GM19328 (cell line): Measurements from ENCODE around the gene PEX10.

ENCODE experiments used
- ATAC-seq: cut with Tn5 transposase; IDR thresholded peaks from one replicate; pipeline ENCODE4 v1.9.1; 2021; ENCODE audit warnings: mild to moderate bottlenecking, moderate library complexity; ENCODE audit not compliant: unreplicated experiment

The PEX10 gene

GRCh38 chr1:2406451-2407041 lies 5.8 kb downstream of the PEX10 start:
- ATAC-seq: no peak

GRCh38 chr1:2405588-2406295 lies 6.6 kb downstream of the PEX10 start:
- ATAC-seq: no peak

DNA sequence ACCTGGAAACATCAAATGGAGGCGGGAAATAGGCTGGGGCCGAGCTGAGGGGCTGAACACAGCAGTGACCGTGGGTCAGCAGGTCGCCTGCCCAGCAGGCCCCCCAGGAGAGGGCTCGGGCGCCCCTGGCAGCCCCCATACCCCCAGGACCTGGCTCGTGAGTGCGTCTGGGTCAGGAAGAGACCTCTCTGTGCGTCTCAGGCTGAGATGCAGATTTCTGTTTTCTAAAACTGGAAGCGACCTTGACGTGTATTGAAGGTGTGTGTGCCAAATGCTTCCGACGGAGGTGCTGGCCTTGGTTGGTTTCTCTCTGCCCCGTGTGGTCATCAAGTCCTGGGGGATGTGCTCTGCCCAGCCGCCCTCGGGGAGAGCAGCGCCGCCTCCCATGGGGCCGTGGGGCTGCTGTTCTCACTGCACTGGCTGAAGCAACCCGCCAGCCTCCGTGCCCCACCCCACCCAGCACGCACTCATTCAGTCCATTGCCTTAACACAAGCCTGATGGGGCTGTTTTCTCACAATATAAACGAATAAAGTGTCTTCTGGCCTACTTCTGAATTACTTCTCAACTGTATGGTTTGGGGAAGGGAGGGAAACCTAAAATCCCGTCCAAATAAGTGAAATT lies 7.4 kb downstream of the PEX10 start:
- ATAC-seq: no peak

DNA sequence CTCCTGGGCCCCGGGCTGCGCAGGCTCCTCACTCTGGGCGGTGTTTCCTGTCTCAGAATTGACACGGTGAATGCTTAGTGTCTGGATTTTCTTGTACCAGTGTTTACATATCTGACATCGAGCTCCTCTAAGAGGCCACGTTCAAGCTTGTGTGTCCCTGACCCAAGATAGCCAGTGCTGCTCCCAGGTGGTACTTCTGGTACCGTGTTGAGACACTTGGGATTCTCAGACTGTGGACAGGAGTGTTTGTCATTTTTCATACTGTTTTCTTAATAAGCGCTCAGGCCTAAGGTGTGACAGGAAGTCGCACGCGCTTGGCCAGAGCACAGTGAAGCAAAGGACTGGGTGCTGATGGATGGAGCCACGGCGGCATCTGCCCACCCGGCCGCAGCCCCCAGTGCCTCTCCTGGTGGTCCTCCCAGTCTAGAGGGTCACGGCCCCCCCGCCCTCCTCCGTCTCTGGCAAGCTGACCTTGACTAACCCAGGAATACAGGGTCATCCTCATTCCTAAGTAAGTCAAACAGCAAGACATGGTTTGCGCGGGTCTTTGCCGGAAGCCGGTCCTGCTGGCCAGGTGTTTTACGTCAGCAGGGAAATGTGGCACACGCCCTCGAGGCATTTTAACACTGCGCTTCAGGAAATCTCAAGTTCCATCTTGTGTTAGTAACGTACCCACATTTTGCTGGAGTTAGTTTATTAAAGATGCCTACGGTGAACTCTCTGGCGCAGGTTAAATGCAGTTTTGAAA lies 8.0 kb downstream of the PEX10 start:
- ATAC-seq: no peak

DNA sequence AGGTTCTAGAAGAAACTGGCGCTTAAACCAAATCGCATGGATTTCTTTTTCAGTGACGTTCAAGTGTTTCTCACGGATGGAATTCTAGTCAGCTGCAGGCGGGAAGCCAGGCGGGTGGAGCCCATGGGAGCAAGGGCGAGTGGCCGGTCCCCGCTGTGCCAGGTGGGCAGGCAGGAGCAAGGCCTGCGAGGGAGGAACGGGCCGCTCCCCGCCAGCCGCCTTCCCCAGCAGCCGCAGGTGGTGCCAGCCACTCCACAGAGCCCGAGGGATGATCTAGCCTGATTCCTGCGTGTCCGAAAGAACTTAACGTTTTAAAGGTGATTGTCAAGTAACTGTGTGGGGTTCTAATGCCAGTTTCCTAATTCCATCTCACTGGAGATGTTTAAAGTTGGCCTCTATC lies 9.1 kb downstream of the PEX10 start:
- no peak for ATAC-seq

GRCh38 chr1:2402420-2402819 lies 9.9 kb downstream of the PEX10 start:
- ATAC-seq: no peak

DNA sequence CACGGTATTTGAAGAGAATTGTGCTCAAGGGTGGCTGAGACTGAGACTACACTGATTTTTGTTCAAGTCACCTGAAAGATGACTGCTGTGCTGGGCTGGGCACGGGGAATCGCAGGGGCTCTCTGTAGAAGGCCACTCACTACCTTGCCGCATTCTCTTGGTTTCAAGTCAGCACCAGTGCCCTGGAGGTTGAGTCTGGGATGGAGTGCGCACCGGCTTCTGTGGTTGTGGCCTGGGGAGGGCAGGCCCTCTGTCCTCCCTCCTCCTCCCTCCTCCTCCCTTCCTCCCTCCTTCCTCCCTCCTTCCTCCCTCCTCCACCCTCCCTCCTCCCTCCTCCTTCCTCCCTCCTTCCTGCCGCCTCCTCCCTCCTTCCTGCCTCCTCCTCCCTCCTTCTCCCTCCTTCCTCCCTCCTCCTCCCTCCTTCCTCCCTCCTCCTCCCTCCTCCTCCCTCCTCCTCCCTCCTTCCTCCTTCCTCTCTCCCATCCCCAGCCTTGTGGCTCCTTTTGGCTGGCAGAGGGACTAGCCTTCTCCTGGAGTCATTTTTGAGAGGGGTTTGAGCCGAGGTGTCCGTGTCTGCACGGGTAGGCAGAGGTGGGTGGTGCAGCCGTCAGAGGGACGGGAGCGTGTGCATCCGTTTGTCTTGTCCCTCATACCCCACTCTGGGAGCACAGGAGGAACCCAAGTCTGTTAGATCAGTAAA lies 11.3 kb downstream of the PEX10 start:
- ATAC-seq: no peak

GRCh38 chr1:2400576-2400909 lies 11.8 kb downstream of the PEX10 start:
- no peak for ATAC-seq

GRCh38 chr1:2399890-2400575 lies 12.3 kb downstream of the PEX10 start:
- no peak for ATAC-seq

GRCh38 chr1:2398871-2399270 lies 13.5 kb downstream of the PEX10 start:
- no peak for ATAC-seq

GRCh38 chr1:2397007-2397679 lies 15.2 kb downstream of the PEX10 start:
- ATAC-seq: no peak

- no peak for ATAC-seq
These were observed 15.9 kb downstream of the PEX10 start for GRCh38 chr1:2396476-2396875.

- no peak for ATAC-seq
These were observed 16.3 kb downstream of the PEX10 start for GRCh38 chr1:2396059-2396458.

- no peak for ATAC-seq
These were observed 17.1 kb downstream of the PEX10 start for GRCh38 chr1:2395245-2395644.

DNA sequence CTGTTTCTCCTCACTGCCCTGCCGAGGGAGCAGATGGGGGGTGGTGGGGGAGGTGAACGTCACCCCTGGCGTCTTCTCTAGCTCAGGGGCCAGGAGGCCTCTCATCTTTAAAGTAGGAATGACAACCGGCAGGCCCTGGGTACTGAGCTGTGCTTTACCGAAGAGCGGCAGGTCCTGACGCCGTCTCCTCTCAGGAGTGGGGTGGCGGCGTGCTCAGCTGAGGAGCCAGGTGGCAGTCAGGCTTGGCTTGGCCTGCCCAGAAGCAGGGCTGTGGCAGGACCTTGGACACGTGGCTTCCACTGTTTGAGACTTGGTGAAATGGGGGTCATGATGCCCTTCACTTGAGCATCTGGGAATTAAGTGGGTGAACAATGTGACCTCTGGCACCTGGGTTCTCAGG lies 17.6 kb downstream of the PEX10 start:
- ATAC-seq: no peak

DNA sequence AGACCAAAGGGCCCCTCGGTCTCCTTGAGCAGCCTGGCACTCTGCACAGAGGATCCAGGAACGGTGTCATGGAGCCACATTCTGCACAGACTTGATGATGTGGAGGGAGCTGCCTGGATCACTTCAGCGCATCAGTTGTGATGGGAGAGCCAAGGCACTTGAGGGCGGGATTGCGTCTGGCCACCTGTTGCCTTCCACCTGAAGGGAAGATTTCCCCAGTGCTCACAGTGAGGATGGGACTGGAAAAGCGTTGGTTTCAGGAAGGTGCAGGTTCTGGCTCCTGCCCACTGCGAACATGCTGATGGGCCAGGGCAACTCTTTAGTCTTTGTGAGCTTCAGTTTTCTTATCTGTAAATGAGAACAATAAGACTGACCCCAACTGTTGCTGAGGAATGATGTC lies 18.1 kb downstream of the PEX10 start:
- no peak for ATAC-seq

DNA sequence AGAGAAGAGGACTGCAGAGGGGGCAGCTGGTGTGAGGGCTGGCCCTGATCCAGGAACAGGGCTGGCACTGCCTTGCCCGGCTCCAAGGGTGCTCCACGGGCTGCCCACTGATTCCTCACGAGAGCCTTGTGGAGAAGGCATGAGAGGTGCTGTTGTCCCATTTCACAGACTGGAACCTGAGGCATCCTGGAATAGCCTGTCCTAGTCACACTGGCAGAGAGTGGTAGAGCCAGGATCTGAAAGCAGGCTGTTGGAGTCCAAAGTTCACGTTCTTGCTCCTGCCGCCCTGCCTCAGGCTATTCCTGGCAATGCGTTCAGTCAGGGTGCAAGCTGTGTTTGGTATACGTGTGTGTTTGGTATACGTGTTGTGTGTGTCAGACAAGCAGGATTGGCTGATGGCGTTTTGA lies 18.9 kb downstream of the PEX10 start:
- no peak for ATAC-seq

DNA sequence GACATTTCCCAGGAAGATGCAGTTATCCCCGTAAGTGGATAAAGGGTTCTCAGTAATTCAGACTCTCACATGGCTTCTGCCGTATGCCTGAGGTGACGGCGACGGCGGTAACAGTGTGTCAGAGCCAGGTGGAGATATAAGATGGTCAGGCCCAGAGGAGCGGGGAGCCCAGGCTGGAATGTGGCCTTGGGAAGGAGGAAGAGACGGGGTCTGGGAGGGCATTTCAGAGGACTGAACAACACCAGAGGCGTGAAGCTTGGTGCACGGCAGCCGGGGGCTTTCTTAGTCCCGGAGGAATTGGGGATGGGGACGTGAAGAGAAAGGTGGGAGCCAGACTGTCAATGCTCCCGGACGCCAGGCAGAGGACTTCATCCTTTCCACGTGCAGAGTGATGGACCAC lies 19.7 kb downstream of the PEX10 start:
- ATAC-seq: no peak

GRCh38 chr1:2391931-2392509 lies 20.3 kb downstream of the PEX10 start:
- ATAC-seq: peak; percentile 19
